T-helper 22 cell (primary cell): ENCODE measurements around the gene L2HGDH.
A peak's percentile ranks its signal among the peaks of the same experiment; 100 is the strongest.
"Not testable (repeated sequence)": the region's sequence is repeated elsewhere in the genome, so short reads cannot be mapped to it uniquely, and the experiment has no call there.

Experiments used
- DNase-seq: peaks from one replicate; pipeline ENCODE4 v3.0.0-alpha.2; 2020; ENCODE audit warnings: low read depth

The L2HGDH gene

DNA sequence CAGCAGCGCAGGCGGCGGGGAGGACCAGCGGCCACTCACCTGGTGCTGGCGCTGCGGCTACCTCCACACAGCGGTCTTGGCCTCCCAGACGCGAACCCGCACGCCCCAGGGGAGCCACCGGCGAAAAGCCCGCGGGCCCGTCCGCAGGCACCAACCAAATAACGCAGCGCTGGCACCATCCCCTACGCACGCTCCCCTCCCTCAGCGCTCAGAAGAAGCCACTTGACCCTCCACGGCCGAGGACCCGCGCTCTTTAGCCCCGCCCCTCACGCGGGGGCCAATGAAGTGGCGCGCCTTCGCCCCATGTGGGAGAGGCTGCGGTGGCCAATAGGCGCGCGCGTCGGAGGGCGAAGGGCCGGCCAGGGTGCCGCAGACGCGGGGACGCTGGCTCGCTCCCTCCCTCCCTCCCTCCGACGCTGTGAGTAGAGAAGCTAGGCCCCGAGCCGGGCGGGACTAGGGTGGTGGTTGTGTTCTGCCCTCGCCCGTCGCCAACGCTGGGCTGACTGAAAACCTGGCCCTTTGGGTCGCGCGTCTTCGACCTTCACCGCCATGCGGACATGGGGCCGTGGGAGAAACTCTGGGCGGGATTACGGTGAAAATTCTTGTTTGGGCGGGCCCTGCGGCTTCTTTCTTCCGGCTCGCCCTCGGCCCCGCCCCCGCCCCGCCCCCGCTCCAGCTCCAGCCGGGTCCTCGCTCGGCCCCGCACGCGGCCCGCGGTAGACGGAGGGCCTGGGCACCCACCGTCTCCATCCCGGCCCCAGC is at the start of gene L2HGDH, which contains the start of gene DMAC2L:
L2HGDH (minus strand) TSS at position 258 of the 762 bp plus-strand sequence; CDS start at position 179, 79 bp downstream.
DMAC2L (plus strand) TSS at position 353 of the 762 bp plus-strand sequence. CDS start 9,164 bp downstream, outside the sequence.
- peak; percentile 81 for DNase-seq

DNA sequence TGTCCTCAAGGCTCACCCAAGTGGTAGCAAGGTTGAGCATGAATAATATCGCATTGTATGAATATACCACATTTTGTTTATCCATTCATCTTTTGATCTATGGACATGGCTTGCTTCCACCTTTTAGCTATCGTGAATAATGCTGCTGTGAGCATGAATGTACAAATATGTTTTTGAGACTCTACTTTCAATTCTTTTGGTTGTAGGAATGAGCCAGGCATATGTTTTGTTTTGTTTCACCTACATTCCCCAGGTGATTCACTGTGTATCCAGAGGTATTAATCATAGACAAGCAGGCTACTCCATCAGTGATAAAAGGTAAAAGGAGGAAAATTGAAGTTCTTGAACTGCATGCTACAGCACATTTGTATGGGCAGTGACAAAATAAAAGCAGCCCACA is 48.8 kb upstream of the L2HGDH start:
- no peak for DNase-seq

- DNase-seq, result no peak
Measured at GRCh38 chr14:50360093-50360492, 48.1 kb upstream of the L2HGDH start.

DNA sequence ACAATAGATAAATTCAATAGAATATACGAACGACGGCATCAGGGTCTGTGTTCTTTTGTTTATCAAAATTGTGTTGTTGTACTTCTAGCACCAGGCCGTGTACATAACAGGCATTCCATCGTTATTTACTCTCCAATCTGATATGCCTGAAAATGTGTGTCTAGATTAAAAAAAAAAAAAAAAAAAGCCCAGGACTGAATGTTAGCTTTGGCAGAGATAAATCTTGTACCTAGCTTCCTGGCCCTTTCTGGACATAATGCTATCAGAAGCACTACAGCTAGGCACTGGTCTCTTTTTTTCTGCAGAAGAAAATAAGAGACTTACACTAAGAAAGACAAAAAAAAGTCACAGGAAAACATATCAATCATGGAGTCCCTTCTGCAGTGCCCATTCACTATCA is 47.6 kb upstream of the L2HGDH start:
- no peak for DNase-seq

- no peak for DNase-seq
Measured at GRCh38 chr14:50357753-50358395, 45.8 kb upstream of the L2HGDH start.

GRCh38 chr14:50357124-50357523 is 45.1 kb upstream of the L2HGDH start:
- no peak for DNase-seq

GRCh38 chr14:50356283-50356682 is 44.3 kb upstream of the L2HGDH start:
- DNase-seq, result not testable (repeated sequence)

DNA sequence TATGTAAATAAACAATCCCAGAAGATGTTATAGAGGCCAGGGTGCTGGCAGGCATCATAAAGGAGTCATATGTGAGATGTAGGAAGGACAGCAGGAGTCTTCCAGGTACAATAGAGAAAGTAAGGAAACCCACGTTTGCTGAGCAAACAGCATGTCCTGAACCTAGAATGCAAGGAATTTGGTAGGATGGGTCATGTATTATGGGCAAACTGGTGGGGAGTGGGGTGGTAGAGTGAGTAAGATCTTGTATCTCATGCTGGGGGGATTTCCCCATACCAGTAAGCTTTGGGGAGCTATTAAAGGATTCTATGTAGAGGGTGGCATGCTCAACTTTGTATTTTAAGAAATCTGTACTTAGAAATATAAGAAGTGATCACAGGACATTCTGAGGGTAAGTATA is 43.7 kb upstream of the L2HGDH start:
- no peak for DNase-seq

GRCh38 chr14:50354527-50354926 is 42.5 kb upstream of the L2HGDH start:
- DNase-seq, result no peak

GRCh38 chr14:50353126-50353525 is 41.1 kb upstream of the L2HGDH start:
- no peak for DNase-seq

DNA sequence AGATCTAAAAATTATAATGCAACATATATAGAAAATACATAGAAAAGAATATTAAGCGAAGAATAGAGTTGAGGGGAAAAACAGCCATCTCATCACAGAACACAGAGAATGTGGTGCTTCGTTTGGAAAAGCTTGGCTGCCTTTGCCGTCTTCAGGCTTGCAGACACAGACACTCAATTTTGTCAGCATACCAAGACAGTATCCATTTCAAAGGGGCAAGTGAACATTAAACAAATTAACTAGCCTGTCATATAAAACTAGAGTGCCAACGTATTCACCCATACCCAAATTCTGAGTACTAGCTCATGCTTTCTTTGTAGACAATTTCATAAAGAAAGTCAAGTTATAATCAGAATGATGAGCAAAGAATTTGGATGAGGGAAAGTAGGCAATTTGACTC is 40.6 kb upstream of the L2HGDH start:
- no peak for DNase-seq

DNA sequence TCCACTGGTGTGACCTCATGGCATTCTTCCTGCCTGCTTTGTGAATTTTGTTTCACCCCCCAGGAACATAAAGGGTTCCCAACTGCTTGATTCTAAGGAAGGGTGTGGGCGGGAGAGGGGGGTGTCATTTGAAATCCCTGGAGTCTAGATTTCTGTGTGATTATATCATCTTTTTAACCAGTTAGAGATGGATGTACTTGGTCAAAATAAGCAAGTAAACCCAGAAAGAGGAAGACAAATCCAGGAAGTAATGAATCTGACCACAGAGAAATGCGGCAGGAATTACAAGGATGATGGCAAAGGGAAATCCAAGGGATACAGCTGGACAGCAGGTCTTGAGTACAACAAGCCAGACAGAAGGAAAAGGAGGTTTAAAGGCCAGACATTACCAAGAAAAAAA is 38.9 kb upstream of the L2HGDH start:
- DNase-seq, result no peak

- DNase-seq, result no peak
Measured at GRCh38 chr14:50348933-50349332, 36.9 kb upstream of the L2HGDH start.

DNA sequence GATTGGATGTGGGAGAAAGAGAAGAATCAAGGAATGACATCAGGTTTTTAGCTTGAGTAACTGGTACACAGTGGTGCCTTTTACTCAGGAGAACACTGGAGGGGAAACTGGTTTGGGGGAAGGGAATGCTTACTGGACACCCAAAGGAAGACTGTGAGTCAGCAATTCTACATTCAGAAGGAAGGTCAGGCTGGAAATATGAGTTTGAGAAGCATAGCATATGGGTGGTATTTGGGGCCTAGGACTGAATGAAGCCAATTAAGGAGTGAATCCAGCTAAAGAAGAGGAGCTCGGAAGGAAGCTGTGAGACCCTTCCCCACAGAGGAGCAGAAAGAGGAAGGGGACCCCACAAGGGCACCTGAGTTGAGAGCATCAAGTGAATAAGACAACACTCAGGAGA is 35.5 kb upstream of the L2HGDH start:
- DNase-seq, result no peak

DNA sequence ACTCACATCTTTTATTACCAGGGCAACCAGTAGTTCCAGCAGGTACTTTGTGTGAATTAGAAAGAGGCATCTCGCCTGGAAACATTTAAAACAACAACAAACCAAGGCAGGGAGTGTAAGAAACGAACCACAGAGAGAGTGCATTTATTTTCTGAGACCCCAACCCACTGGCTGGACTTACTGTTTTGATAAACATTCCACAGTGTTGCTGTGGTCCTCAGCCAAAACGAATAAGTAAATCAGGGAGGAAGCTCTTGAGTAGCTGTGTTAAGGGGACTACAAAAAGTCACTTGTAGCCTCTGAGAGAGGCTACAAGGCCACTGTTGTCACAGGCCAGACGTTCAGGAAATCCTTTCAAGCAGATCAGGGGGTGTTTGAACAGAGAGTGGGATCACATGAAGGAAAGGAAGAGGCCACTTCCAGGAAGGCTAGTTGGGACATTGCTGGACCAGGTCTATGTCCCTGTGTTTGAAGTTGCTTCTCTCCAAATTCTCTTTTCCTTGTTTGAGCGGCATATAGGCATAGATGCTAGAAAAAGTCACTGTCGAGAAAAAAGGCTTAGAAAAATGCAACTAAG is 33.9 kb upstream of the L2HGDH start:
- DNase-seq, result no peak

- DNase-seq, result no peak
Measured at GRCh38 chr14:50344876-50345563, 33.0 kb upstream of the L2HGDH start.

- DNase-seq, result peak; percentile 25
Measured at GRCh38 chr14:50344116-50344775, 32.2 kb upstream of the L2HGDH start.

DNA sequence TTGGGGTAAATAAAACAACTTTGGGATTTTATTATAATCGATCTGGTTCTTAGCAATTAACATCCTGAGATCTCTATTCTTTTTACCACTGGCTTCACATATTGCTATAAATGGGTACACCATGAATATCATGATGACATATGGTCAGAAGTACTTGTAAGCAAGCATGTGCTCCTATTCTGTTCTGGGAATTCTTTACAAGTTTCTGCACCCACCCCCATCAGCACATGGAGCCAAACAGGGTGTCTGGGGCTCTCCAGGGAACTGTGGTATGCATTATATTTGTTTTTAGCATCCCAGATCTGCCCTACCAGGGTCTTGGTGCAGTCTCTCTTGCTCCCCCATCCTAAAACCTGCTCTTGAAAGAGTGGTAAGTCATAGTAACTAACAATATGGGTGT is 31.4 kb upstream of the L2HGDH start:
- no peak for DNase-seq

DNA sequence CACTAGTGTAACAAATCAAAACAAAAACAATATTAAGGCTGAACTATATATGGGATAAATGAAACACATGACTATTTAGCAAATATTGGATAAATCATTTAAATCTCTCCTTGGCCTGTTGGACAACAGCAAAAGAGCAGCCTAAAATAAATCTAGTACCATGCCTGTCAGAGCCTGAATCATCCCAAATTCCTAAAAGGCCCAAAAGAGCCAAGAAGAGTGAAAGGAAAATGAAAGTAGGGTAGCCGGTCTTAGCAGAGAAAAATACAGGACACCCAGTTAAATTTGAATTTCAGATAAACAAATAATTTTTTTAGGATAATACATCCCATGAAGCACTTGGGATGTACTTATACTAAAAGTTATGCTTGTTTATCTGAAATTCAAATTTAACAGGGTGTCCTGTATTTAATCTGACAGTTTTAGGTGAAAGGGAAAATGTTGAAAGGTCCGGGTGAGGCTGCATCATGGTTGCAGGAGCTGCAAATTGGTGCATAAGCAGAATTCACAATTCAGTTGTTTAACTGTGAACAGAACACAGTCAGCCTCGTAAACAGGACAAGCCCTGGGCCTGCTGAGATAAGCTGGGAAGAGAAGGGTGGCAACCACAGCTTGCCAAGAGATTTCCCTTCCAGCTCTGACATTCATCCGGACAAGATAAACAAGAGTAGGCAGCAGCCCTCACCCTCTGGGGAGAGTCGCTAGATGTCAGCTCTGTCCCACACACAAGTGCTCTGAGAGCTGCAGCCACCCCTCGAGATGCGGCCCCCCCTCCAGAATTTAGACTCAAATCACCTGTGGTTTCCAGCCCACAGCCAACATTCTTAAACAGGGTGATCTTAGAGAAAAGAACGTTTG is 30.4 kb upstream of the L2HGDH start:
- no peak for DNase-seq

GRCh38 chr14:50340963-50341362 is 28.9 kb upstream of the L2HGDH start:
- DNase-seq, result no peak

DNA sequence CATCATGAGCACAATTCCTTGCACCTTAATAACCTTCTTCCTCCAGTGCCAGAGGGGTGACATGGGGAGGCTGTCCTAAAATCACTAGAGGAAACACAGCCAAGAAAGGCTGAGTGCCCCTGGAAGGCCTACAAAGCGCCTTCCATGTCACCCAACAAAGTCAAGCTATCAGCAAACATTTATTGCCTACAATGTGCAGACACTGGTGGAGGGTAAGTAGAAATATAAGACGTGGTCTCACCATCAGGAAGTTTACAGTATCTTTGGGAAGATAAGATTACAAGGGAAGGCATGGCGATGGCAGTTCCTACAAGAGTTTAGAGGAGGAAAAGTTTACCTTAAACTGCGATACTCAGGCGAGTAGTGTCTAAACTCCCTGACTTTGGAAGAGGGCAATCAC is 28.0 kb upstream of the L2HGDH start:
- no peak for DNase-seq
